Measurements from ENCODE around the gene MBL2.

The MBL2 gene

DNA sequence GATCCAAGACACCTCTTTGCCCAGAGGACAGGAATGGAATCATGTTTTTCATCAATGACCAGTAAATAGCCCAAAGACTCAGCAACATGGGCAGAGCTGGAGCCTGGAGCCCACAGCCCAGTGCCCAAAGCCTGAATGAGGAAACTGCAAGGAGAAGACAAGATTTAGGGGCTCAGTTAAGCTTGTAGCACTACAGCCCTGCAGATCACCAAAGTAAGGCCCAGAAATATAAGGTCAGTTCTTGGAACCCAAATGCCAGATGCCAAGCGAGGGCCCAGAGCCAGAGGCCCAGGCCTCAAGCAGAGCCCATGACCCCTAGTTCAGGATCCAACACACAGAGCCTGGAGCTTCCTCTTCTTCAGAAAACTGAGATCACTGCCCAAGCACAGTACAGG is 32.4 kb downstream of the MBL2 start:
- DNase-seq (ENCODE audit: low read depth), result no peak

DNA sequence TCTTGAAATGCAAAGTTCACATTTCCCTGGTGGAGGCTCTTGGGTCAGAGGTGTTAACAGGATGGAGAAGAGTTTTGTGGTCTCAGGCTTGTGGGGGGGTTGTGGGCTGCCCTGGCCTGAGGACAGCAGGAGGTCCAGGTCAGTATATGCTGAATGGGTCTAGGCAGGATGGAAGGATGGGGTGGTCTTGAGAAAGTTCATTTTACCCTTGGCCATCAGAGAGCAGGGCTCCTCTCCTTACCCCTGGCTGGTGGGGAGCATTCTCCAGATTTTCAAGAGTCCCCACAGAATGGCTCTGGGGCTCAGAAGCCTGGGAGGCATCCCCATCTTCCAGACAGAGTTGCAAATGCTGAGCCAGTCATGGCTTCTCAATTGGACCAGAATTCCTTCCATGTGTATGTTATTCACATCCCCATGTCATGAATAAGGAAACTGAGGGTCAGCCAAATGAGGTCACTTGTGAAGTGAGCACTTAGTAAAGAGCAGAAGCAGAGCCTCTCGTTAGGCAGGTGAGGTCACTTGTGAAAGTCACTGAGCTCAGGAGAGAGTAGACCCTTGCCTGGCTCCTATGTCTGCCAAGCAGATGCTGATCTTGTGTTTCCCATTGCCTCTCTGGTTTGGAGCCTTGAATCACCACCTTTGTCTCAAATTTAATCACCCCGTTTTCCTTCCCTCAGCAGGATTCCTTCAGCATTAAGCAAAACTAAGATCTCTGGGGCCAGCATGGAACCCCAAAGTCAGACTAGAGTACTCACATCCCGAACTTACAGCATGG is 33.0 kb downstream of the MBL2 start:
- no peak for DNase-seq (ENCODE audit: low read depth)

DNA sequence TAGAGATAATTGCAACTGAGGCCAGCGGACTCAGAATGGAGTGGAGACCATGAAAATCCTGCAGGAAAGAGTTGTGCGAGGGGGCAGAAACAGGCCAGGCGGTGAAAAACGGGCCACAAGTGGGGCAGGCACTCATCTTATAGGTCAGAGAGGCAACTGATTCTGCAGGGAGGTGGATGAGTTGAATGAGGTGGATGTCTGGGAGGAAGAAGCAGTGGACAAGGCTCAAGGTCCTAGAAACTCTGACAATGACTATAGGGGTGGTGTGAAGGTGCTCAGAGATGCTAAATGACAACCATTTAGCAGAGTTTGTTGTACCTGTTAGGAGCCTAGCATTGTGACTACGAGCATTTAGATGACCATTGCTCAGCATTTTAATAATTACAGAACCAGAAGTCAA is 33.6 kb downstream of the MBL2 start:
- DNase-seq (ENCODE audit: low read depth), result no peak

DNA sequence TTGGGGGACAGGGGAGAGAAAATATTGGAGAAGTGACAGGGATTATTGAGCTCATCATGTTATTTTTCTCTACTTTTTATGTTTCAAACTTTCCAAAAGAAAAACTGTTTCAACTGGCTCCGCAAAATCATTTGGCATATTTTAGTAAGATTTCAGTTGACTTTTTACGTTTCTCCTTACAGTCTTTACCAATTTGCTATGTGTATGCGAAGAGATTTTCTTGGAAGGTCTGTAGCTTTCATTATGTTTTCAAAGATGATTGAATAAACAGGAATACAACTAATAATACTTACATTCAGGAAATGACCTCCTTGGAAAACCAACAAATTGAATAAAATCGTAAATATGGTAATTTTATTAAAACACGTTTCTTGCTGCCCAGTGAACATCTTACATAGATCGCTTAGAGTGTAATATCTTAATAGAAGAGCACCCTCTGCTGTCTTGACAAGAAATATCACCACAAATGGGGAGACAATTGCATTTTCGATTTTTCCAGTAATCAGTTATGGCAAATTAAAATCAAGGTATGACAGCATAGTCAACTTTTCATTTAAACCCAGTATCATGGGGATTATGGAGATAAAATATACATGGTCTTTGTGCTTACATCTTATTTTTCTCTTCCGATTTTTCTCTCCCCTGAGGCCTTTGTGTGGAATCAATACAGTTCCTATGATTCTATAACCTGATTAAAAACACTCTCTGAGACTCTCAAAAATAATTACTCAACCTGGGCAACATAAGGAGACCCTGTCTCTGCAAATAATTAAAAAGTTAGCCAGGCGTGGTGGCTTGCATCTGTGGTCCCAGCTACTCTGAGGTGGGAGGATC is 43.1 kb downstream of the MBL2 start:
- DNase-seq (ENCODE audit: low read depth), result no peak

DNA sequence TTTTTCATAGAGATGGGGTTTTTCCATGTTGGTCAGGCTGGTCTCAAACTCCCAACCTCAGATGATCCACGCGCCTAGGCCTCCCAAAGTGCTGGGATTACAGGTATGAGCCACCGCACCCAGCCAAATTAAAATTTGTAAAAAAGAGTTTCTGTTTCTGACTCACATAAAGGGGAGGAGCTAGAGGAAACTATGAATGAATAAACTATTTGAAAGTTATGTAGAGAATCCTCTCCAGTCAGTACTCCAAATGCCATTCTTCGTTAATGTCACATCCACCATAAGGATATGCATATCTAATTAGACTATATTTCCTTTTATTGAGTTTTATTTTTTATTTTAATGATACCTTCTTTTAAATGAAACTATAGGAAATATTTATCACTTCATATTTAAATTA is 52.6 kb downstream of the MBL2 start:
- DNase-seq (ENCODE audit: low read depth), result no peak
